ENCODE results near the gene DRGX. TPM values are rescaled to one million over a fixed set of nuclear protein-coding genes. Genes with fewer than 3 reads are reported as not detected.

The DRGX gene
- total RNA-seq, 1 donor from 2014 or later, result not detected

DNA sequence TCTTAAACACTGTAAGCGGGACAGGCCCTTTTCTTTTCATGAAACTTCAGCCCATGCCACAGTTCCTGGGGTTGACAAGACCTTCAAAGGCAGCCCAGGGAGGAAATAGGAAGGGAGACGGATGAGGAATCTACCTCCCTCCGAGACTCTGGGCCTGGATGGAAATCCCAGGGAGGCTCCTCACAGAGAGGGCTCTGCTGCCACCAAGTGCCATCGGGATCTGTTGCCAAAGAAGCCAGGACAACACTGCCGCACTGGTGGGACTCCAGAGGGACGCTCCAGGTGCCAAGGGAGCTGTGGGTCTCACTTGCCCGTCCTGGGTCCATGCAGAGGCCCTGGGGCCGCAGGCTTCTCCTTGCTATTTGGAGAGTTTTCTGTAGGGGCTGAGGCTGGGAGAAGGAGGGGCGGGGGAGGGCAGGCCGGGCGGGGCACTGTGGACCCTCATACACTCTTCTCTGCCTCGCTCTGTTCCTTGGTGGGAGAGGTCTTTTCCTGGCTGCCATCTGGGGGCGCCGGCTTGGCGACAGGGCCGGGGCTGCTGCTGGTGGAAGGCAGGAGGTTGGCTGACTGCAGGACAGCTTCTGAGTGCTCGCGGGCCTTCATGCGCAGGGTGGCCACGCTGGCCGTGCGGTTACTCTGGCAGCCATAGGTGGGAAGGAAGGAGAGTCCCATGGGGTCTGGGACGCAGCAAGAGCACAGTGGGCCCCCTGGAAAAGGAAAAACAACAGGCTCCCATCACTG lies 30.0 kb downstream of the DRGX start:
- H3K4me3 ChIP-seq (ENCODE audit: low read depth, low read length), result no peak overlapping the region
- TF ChIP-seq, protein P1, sequence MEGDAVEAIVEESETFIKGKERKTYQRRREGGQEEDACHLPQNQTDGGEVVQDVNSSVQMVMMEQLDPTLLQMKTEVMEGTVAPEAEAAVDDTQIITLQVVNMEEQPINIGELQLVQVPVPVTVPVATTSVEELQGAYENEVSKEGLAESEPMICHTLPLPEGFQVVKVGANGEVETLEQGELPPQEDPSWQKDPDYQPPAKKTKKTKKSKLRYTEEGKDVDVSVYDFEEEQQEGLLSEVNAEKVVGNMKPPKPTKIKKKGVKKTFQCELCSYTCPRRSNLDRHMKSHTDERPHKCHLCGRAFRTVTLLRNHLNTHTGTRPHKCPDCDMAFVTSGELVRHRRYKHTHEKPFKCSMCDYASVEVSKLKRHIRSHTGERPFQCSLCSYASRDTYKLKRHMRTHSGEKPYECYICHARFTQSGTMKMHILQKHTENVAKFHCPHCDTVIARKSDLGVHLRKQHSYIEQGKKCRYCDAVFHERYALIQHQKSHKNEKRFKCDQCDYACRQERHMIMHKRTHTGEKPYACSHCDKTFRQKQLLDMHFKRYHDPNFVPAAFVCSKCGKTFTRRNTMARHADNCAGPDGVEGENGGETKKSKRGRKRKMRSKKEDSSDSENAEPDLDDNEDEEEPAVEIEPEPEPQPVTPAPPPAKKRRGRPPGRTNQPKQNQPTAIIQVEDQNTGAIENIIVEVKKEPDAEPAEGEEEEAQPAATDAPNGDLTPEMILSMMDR (IDR thresholded peaks at IDR 0.05; ENCODE audit: insufficient read depth, low read length, severe bottlenecking), result no peak
- no peaks in the 10 kb centered on the region for H3K27me3 ChIP-seq (ENCODE audit: control insufficient read depth, insufficient read depth, low read length)
- FAIRE-seq, result no peak
- DNase-seq (ENCODE audit: low read depth), result no peak
- no peaks in the 10 kb centered on the region for H3K36me3 ChIP-seq (ENCODE audit: control insufficient read depth, insufficient read depth, low read length)

DNA sequence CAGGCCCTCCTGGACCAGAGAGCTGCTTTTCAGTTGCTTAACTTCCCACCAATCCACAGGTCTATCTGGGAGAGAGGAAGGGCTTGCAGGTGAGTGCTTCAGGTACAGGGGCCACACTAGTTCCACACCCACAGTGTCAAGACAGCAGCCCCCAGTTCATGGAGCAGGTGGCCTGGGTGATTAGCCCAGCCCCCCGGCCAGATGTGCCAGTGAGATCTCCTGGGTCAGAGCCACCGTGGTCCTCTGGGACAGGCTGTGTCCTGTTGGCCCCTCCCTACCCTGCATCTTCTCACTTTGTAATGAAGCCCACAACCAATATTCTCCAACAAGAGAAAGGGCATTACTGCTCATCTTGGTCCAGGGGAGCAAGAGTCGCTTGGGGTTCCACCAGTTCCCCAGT lies 30.6 kb downstream of the DRGX start:
- FAIRE-seq (no peak), DNase-seq (ENCODE audit: low read depth) (no peak)
- TF ChIP-seq, protein P1 (IDR thresholded peaks at IDR 0.05; ENCODE audit: insufficient read depth, low read length, severe bottlenecking), result no peak
- Histone ChIP-seq H3K4me3 (ENCODE audit: low read depth, low read length) (no peak overlapping the region), H3K27me3 (ENCODE audit: control insufficient read depth, insufficient read depth, low read length) (no peaks in the 10 kb centered on the region), H3K36me3 (ENCODE audit: control insufficient read depth, insufficient read depth, low read length) (no peaks in the 10 kb centered on the region)

DNA sequence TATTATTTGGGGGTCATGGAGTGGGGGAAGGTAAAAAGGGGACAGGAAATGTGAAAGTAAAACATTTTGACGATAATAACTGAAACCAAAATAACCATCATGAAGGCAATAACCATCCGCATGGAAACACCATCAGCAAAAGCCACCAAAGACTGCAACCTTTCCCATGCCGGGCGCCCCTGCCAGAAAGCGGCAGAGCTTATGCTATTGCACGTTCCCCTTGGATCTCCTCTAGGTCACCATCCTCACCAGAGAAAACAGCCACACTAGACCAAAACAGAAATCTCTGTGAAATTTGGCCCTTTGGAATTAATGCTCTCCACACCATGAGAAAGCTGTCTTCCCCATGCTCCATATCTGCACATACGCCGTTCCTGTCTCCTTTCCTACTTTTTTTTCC lies 31.1 kb downstream of the DRGX start:
- Histone ChIP-seq H3K36me3 (ENCODE audit: control insufficient read depth, insufficient read depth, low read length) (no peaks in the 10 kb centered on the region), H3K27me3 (ENCODE audit: control insufficient read depth, insufficient read depth, low read length) (no peaks in the 10 kb centered on the region), H3K4me3 (ENCODE audit: low read depth, low read length) (no peak overlapping the region)
- DNase-seq (ENCODE audit: low read depth) (no peak), FAIRE-seq (no peak)
- TF ChIP-seq, protein P1 (IDR thresholded peaks at IDR 0.05; ENCODE audit: insufficient read depth, low read length, severe bottlenecking), result no peak

DNA sequence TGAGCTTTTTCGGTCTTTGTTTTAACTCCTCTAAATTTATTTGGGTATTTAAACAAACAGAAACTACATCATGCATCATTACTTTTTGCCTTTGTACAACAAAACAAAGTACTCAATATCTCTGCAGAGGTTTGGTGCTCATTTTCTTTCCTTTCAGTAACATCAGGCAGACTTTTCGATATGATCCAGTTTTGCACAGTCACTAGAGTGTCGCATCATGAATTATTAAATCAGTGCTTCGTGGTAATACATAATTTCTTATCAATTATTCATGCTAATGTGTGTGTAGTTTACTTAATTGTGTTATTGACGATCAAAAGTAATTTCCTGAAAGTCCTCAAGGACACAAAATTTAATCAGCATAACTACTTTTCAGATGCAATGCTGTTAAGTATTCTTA lies 31.8 kb downstream of the DRGX start:
- Histone ChIP-seq H3K27me3 (ENCODE audit: control insufficient read depth, insufficient read depth, low read length) (no peaks in the 10 kb centered on the region), H3K4me3 (ENCODE audit: low read depth, low read length) (no peak overlapping the region)
- TF ChIP-seq, protein P1 (IDR thresholded peaks at IDR 0.05; ENCODE audit: insufficient read depth, low read length, severe bottlenecking), result no peak

DNA sequence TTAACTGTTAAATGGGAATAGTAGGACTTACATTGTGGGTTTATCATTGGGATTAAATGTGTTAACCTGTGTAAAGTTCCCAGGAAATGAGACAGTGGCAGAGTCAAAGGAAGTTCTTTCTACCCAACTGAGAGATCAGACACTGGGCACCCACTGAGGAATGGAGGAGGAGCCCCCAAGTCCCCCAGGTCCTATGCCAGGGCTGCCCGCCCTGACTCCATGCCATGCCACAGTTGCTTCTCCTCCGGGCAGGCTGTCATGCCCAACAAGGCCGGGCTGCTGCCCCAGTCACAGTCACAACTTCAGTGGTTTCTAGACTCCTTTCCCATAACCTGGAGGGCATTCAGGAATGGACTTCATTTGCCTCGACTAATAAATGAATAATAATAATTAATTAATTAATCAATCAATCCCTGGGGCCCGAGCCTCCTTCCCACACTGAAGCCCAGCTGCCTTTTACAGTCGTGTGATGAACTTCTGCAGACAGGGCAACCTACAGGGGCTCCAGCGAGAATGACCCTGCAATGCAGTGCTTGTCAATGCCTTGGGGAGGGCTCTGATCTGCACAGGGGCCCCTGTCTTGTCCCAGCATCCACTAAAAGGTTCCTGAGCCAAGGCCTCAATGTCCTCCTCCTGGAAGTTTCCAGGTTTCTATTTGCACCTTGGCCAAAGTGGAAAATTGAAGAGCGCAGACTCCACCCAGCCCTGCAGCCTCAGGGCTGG lies 32.4 kb downstream of the DRGX start:
- FAIRE-seq, result no peak
- no peak for DNase-seq (ENCODE audit: low read depth)
- no peak overlapping the region for H3K4me3 ChIP-seq (ENCODE audit: low read depth, low read length)
- TF ChIP-seq, protein P1 (IDR thresholded peaks at IDR 0.05; ENCODE audit: insufficient read depth, low read length, severe bottlenecking), result no peak
- no peaks in the 10 kb centered on the region for H3K27me3 ChIP-seq (ENCODE audit: control insufficient read depth, insufficient read depth, low read length)
- no peaks in the 10 kb centered on the region for H3K36me3 ChIP-seq (ENCODE audit: control insufficient read depth, insufficient read depth, low read length)

More for the DNA sequence above, 31.8 kb downstream of the DRGX start:
- FAIRE-seq, result no peak
- no peaks in the 10 kb centered on the region for H3K36me3 ChIP-seq (ENCODE audit: control insufficient read depth, insufficient read depth, low read length)
- no peak for DNase-seq (ENCODE audit: low read depth)

Measured in bronchial epithelial cell (primary cell).